Measurements from ENCODE around the gene ZGPAT.

ZGPAT gene

DNA sequence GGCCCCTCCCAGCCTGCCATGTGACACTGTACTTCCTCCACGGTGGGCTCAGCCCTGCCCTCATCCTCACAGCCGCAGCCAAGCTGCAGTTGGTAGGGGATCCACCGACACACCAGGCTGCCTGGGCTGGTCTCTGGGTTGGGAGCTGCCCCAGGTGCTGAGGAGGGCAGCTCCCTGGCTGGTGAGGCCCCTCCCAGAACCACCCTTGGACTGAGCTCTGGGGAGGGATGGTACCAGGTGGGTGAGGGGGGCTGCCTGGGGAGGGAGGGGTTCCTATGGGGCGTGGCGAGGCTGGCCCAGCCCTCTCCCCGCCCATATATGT is 11.6 kb upstream of the ZGPAT start:
- TF ChIP-seq, protein P1, sequence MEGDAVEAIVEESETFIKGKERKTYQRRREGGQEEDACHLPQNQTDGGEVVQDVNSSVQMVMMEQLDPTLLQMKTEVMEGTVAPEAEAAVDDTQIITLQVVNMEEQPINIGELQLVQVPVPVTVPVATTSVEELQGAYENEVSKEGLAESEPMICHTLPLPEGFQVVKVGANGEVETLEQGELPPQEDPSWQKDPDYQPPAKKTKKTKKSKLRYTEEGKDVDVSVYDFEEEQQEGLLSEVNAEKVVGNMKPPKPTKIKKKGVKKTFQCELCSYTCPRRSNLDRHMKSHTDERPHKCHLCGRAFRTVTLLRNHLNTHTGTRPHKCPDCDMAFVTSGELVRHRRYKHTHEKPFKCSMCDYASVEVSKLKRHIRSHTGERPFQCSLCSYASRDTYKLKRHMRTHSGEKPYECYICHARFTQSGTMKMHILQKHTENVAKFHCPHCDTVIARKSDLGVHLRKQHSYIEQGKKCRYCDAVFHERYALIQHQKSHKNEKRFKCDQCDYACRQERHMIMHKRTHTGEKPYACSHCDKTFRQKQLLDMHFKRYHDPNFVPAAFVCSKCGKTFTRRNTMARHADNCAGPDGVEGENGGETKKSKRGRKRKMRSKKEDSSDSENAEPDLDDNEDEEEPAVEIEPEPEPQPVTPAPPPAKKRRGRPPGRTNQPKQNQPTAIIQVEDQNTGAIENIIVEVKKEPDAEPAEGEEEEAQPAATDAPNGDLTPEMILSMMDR (IDR thresholded peaks at IDR 0.05; ENCODE audit: control extremely low read depth, extremely low read depth, low read depth, missing control alignments), result no peak
- POLR2A ChIA-PET, result no interaction called here
- no peak for DNase-seq (ENCODE audit: extremely low spot score)
- CTCF ChIA-PET, result interaction anchor here (2.2 kb wide), 1 partner anchor 11 kb away, joined by 9 read pairs; the partner anchor contains the start of genes ARFRP1 and ZGPAT

- ChIA-PET CTCF (interaction anchor here (0.6 to 2.2 kb wide), 3 partner anchors 11 to 159 kb away, joined by 3 to 9 read pairs (median 5); partner anchors contain the start of genes ARFRP1, PTK6 and ZGPAT), POLR2A (no interaction called here)
- DNase-seq (ENCODE audit: extremely low spot score), result no peak
- TF ChIP-seq, protein P1 (IDR thresholded peaks at IDR 0.05; ENCODE audit: control extremely low read depth, extremely low read depth, low read depth, missing control alignments), result no peak
Measured at GRCh38 chr20:63696628-63697356, 11.0 kb upstream of the ZGPAT start, which contains the start of gene TNFRSF6B. TSS of gene TNFRSF6B (plus strand) at chr20:63696652. CDS start at chr20:63696768, 116 bp downstream.

GRCh38 chr20:63697357-63697867 is 10.4 kb upstream of the ZGPAT start:
- TF ChIP-seq, protein P1 (IDR thresholded peaks at IDR 0.05; ENCODE audit: control extremely low read depth, extremely low read depth, low read depth, missing control alignments), result no peak
- no peak for DNase-seq (ENCODE audit: extremely low spot score)
- ChIA-PET POLR2A (no interaction called here), CTCF (interaction anchor here (0.6 to 2.2 kb wide), 4 partner anchors 10 to 160 kb away, joined by 3 to 9 read pairs (median 5); partner anchors contain the start of genes ARFRP1, PTK6 and ZGPAT)

DNA sequence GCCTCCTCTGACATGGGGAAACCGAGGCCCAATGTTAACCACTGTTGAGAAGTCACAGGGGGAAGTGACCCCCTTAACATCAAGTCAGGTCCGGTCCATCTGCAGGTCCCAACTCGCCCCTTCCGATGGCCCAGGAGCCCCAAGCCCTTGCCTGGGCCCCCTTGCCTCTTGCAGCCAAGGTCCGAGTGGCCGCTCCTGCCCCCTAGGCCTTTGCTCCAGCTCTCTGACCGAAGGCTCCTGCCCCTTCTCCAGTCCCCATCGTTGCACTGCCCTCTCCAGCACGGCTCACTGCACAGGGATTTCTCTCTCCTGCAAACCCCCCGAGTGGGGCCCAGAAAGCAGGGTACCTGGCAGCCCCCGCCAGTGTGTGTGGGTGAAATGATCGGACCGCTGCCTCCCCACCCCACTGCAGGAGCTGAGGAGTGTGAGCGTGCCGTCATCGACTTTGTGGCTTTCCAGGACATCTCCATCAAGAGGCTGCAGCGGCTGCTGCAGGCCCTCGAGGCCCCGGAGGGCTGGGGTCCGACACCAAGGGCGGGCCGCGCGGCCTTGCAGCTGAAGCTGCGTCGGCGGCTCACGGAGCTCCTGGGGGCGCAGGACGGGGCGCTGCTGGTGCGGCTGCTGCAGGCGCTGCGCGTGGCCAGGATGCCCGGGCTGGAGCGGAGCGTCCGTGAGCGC is 9.8 kb upstream of the ZGPAT start:
- no peak for DNase-seq (ENCODE audit: extremely low spot score)
- CTCF ChIA-PET, result interaction anchor here (1.3 kb wide), 2 partner anchors 10 to 161 kb away, joined by 5 read pairs; partner anchors contain the start of genes ARFRP1, PTK6 and ZGPAT
- POLR2A ChIA-PET, result no interaction called here
- TF ChIP-seq, protein P1 (IDR thresholded peaks at IDR 0.05; ENCODE audit: control extremely low read depth, extremely low read depth, low read depth, missing control alignments), result no peak

- peak; percentile 75 for DNase-seq (ENCODE audit: extremely low spot score)
- ChIA-PET POLR2A (no interaction called here), CTCF (interaction anchor here (0.8 to 1.3 kb wide), 2 partner anchors 9 to 87 kb away, joined by 3 to 5 read pairs; partner anchors contain the start of genes ARFRP1 and ZGPAT)
- TF ChIP-seq, protein P1 (IDR thresholded peaks at IDR 0.05; ENCODE audit: control extremely low read depth, extremely low read depth, low read depth, missing control alignments), result no peak
Measured at GRCh38 chr20:63698739-63699465, 8.9 kb upstream of the ZGPAT start.
